CD4-positive, alpha-beta T cell treated with Interleukin-17A for 1 hour (primary cell): ENCODE data around the gene RHBDL3.
"Not testable (repeated sequence)": the region's sequence is repeated elsewhere in the genome, so short reads cannot be mapped to it uniquely, and the experiment has no call there.

Experiments
- DNase-seq: peaks from one replicate; pipeline ENCODE4 v3.0.0-alpha.2; 2020

RHBDL3 gene

DNA sequence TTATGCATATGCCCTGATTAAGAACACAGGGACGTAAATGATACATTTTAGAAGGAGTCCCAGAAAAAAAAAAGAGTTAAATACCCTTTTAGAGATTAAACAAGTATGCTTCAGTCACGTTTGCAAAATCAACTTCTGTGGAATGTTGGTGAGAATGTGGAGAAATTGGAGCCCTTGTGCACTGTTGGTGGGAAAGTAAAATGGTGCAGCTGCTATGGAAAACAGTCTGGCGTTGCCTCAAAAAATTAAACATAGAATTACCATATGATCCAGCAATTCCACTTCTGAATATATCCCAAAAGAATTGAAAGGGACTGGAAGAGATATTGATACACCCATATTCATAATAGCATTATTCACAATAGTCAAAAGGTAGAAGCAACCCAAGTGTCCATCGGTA is 26.5 kb downstream of the RHBDL3 start:
- no peak for DNase-seq

DNA sequence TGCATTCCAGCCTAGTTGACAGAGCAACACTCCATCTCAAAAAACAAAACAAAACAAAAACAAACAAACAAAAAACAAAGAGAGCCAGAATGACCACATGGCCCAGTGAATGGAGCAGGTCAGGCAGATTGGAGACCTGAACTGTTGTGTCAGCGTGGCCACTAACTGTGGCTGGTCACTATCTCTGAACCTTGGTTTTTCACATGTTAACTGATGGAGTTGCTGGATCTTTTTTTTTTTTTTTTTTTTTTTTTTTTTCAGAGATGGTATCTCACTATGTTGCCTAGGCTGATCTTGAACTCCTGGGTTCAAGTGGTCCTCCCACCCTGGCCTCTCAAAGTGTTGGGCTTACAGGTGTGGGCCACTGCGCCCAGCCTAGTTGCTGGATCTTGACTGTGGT is 31.8 kb downstream of the RHBDL3 start:
- no peak for DNase-seq

DNA sequence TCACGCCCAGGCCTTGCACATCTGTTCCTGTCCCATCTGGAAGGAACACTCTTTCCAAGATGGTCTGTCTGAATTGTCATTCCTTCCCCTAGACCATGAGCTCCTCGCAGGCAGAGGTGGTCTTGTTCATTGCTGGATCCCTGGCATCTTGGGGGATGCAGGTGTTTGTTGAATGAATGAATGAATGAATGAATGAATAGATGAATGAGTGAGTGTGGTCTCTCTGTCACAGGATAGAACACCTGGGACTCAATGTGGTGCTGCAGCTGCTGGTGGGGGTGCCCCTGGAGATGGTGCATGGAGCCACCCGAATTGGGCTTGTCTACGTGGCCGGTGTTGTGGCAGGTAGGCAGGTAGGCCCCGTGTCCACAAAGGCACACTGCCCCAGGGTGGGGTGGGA is 32.2 kb downstream of the RHBDL3 start:
- no peak for DNase-seq

DNA sequence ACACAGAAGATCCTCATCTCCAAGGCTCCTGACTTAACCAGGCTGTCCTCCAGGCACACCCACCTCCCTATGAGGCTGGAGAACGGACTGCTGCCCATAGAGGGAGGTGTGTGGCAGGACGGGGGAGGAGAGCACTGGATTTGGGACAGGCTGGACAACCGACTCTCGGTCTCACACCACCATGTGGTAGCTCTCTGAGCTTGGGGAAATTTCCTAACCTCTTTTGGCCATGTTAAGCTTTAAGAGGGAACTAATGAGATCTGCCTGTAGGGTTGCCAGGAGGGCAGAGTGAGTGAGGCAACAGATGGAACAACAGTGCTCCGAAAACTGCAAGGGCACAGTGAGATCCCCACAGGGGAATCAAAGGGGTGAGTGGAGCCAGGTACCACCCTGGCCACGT is 32.7 kb downstream of the RHBDL3 start:
- no peak for DNase-seq

DNA sequence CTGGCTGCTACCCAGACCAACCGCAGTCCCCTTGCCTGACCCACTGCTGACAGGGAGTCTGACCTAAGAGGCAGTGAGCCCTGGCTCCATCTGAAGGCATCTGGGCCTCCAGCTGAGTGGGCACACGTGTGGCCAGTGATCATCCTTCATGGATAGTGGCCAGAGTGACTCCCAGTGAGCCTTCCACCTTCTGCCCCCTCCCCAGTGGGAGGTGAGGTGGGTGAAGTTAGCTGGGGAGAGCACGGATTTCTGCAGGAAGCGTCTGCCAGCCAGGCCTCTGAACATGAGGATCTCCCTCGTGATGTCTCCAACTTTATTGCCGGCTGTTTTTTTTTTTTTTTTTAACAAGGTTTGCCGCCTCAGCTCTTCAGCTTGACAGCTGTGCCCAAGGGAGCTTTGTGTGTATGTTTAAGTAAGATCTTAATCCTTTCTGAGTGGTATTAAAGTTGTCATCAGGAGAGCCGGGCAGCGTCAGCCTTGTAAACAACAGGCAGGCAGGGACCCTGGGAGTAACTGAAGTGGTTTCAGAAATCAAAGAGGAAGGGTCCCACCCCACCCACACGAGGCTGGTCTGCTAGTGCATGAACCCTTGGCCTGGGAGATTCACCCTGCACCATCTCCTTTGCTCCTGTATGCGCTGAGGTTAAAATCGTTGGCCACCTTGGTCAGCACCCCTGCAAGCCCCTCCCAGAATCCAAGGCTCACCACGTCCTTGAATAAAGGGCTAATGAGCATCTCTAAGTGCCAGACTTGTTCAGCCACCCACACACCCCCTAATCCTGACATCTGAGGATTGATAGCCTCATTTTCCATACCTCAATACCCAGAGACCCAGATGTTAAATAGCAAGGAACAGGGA is 33.3 kb downstream of the RHBDL3 start:
- DNase-seq = no peak

DNA sequence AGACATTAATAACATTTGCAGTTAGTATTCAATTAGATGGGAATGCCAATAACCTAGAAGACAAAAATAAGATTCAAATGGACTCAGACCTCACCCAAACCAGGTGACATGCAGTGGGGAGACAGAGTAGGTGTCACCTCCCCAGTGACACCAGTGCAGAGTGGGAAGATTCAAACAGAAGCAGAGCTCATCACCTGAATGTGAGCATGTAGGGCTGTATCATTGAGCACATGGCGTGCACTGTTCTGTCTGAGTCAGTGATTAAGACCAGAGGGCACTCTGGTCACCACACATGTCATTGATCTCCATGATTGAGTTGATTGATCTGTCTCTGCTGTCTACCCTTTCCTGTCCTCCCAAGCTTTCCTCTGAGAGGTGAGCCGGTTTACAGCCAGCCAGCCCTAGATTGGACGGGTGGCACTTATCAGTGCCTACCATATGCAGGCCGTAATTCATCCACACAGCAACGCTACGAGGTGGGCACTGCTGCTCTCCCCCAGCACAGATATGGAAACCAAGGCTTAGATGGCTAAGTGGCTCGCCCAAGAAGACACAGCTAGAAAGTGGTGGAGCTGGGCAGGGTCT is 34.0 kb downstream of the RHBDL3 start:
- DNase-seq = no peak

DNA sequence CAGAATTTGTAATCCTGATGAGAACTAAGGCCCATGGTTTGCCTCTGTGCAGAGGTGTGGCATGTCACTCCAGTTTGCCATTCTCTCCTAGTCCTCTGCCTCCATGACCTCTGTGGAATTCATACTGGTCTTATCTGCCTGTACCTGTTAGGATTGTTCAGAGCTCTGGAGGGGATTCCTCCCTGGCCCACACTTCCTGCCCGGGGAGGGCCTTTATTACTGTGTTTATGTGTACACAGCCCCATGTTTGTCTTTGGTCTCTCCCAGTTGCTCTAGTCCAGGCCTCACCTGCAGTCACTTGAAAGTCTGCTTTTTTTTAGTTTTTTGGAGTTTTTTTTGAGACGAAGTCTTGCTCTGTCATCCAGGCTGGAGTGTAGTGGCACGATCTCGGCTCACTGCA is 36.4 kb downstream of the RHBDL3 start:
- DNase-seq = no peak

DNA sequence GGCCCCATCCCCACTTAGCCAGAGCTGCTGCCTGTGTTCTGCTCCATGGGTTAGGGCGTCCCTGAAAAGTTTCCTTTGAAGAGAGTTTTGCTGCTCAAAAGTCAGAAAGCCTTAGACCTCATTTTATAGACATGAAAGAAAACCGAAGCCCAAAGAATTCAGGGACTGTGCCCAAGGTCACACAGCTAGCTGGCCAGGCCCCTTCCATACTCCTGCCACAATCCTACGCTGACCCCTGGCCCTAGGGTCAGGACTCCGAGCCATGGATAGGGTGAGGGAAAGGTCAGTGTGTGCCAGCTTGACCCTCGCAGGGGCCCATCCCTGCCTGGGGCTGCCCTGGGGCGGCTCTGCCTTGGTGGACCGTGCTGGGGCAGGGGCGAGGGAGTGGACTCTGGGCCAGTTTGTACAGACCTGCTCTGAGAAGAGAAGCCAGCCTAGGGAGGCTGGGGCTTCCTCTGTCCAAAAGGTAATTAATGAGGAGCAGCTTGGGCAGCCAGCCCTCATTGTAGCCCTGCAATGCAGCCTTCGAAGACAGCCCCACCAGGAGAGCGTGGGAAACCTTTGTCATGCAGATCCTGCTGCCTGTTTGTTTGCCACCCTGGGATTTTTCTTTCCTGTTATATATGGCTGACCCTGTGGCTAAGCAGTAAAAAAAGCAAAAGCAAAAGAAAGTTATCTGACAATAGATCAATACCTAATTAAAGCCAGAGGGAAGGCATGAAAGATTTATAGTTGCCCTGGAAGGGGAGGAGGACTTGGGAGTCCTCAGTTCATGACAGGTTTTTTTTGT is 37.4 kb downstream of the RHBDL3 start:
- no peak for DNase-seq

DNA sequence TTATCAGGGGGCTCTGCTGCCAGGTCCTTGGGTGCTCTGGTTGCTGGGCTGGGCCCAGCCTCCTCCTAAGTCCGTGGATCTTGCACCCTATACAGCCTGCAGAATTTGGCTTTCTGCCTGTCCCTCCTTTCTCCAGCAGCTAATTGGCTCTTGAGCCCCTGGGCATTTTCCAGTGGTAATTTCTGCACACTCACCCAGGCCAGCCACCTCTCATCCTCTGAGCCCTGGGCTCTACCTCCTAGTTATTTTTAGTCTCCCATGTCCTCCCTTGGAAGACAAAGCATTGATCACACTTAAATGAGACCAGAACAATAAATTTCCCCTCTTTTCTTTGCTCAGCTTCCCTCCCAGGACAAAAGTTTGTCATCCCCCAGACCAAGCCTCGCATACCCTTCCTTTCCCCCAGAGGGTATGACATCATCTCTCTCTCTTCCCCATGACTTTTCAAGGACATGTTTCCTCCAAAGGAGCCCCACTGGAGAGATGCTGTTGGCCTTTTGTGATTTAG is 38.2 kb downstream of the RHBDL3 start:
- no peak for DNase-seq

DNA sequence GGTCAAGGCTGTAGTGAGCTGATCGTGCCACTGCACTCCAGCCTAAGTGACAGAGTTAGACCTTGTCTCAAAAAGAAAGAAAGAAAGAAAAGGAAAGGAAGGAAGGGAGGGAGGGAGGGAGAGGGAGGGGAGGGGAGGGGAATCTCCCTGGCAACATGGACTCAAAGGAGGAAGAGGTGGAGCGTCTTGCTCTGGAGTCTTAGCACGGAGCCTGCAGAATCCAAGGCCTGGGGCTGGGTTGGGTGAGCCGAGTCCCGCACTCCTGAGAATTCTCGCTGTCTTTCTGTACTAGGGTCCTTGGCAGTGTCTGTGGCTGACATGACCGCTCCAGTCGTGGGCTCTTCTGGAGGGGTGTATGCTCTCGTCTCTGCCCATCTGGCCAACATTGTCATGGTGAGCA is 39.4 kb downstream of the RHBDL3 start:
- no peak for DNase-seq

DNA sequence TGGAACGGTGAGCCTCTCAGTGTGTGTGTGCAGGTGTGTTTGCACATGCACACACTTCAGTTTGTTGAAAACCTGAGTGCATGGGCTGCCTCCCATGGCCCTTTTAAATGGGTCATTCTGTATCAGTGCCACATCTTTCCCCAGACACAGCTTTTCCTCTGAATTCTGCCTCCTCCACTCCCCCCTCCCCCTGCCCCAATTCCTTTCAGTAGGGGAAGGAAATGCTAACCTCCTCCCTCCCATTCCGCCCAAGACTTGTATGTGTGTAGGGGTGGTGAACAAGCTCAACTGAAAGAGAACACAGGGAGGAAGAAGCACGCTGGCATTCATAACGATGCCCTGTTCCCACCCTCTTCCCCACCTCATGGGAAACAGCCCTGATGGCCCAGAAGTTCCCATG is 42.0 kb downstream of the RHBDL3 start:
- no peak for DNase-seq

DNA sequence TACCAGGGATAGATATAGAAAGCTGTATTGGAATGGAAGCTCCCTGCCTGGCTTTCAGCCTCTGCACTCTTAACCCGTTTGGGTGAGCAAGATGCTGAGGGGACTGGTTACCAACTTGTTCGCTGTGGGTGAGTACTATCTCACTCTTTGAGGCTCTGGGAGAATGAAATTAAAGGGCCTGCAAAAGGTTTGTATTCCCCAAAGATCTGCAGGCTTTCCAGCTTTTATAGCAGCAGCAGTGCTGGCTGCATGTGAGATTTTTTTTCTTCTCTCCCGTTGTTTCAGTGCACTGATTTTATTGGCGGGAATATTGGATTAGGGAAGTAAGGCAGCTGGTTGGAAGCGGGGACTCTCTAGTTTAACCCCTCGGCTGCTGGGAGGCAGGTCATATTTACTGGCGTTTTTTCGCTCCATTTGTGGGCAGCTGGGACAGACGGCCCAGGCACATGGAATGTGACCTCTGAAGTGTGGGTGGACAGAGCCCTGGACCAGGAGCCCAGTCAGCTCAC is 45.5 kb downstream of the RHBDL3 start:
- DNase-seq = no peak

DNA sequence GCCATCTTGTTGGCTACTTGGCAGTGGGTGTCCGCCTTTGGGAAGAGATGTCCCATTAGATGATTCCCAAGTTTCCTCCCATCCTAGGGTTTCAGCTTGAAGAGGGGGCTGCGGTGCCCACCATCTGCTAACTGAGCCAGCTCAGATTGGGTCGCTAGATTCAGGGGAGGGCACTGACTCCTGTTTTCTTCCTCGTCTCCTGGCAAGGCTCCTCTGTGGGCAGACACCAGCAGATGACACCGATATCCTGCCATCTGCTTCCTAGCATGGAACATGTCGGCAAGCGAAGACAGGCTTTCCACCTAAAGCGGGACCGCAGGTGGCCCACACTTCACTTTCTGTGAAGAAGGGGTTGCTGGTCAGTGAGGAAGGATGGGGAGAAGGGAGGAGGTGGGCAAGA is 49.0 kb downstream of the RHBDL3 start:
- no peak for DNase-seq

DNA sequence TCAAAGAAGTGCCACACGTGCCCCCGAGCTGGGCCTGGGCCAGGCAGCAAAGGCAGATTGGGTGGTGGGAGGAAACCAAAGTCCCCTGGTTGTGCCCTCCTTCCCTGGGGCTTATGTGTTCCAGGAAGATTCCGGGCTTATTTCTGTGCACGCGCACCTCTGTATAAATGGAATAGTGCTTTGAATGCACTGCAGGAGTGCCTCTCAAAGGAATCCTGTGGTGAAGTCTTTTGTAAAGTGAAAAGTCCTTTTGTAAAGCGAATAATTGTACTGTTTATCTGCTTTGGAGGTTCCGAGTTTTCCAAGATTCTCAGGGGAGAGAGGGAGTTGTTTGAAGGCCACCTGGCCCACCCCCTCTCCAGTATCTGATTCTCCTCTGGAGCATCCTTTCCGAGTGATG is 49.5 kb downstream of the RHBDL3 start:
- no peak for DNase-seq

DNA sequence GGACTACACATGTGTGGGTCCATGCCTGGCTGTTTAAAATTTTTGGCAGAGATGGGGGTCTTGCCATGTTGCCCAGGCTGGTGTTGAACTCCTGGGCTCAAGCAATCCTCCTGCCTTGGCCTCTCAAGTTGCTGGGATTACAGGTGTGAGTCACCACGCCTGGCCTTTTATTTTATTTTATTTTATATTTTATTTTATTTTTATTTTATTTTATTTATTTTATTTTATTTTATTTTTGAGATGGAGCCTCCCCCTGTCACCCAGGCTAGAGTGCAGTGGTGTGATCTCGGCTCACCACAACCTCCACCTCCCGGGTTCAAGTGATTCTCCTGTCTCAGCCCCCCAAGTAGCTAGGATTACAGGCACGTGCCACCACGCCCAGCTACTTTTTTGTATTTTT is 51.0 kb downstream of the RHBDL3 start:
- not testable (repeated sequence) for DNase-seq

DNA sequence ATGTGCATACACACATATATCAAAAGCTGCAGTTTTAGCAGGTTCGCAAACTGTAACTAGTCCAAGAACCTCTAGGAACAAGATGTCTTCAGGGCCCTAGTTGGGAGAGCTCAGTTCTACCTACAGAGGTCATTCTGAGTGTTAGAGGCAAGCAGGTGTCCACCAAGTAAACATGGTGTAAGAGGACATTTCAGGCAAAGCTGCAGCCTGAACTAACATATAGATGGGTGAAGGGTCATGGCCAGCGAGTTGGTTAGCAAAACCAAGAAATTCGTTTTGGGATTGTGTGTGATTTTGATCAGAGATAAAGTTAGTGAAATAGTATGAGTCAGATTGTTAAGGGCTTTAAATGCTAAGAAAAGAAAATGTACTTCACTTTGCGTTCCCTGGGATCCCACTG is 51.7 kb downstream of the RHBDL3 start:
- no peak for DNase-seq

DNA sequence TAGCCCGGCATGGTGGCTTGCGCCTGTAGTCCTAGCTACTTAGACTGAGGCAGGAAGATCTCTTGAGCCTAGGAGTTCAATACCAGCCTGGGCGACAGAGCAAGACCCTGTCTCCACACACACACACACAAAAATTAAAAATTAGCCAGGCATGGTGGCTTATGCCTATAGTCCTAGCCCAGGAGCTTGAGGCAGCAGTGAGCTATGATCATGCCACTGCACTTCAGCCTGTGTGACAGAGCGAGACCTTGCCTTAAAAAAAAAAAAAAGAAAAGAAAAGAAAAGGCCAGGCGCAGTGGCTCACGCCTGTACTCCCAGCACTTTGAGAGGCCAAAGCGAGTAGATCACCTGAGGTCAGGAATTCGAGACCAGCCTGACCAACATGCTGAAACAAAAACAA is 52.4 kb downstream of the RHBDL3 start:
- no peak for DNase-seq

DNA sequence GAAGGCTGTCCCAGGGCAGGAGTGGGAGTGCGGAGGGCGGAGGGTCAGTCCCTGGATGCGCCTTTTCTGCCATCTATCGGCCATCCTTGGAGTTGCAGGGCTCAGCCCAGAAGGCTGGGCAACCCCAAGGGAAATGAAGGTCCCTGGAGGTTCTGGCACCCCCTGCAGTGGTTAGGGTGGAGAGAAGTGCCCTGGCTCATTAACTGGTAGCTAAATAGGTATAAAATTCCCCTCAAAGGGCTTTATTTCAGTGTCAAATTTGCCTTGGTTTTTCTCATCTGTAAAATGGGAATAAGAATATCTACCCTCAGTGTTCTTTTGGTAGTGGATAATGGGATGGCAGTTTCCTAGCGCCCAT is 53.9 kb downstream of the RHBDL3 start:
- DNase-seq = peak; percentile 79

DNA sequence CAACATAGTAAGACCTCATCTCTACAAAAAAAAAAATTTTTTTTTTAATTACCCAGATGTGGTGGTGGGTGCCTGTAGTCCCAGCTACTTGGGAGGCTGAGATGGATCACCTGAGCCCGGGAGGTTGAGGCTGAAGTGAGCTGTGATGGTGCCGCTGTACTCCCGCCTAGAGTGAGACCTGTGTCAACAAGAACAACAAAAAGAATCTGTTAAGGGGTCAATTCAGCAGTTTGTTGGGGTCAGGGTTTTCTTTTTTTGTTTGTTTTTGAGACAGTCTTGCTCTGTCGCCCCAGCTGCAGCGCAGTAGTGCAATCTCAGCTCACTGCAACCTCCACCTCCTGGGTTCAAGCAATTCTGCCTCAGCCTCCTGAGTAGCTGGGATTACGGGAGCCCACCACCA is 54.4 kb downstream of the RHBDL3 start:
- not testable (repeated sequence) for DNase-seq

DNA sequence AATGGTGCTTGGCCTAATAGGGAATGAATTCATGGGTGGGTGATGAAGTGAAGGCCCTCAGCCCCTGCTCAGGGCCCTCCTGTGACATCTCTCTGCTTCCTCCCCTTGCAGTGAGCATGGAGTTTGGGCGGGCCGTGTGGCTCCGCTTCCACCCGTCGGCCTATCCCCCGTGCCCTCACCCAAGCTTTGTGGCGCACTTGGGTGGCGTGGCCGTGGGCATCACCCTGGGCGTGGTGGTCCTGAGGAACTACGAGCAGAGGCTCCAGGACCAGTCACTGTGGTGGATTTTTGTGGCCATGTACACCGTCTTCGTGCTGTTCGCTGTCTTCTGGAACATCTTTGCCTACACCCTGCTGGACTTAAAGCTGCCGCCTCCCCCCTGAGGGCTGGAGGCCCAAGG is 55.2 kb downstream of the RHBDL3 start:
- no peak for DNase-seq

DNA sequence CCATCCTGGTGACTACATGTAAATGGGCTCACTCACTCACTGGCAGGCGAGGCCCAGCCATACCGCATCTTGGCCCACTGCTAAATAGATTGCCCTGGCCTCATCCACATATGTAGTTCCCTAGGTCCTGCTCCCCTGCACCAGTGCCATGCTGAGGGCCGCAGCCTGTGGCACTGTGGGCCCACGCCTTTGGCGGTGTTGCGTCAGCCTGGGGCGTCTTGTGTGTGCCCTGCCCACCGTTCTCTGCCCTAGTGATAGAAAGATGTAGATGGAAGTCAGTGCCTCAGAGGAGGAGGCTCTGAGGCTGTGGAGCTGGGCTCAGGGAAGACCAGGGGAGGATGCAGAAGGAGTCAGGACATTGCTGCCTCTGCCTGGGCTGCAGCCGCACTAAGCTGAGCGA is 57.4 kb downstream of the RHBDL3 start:
- DNase-seq = no peak

DNA sequence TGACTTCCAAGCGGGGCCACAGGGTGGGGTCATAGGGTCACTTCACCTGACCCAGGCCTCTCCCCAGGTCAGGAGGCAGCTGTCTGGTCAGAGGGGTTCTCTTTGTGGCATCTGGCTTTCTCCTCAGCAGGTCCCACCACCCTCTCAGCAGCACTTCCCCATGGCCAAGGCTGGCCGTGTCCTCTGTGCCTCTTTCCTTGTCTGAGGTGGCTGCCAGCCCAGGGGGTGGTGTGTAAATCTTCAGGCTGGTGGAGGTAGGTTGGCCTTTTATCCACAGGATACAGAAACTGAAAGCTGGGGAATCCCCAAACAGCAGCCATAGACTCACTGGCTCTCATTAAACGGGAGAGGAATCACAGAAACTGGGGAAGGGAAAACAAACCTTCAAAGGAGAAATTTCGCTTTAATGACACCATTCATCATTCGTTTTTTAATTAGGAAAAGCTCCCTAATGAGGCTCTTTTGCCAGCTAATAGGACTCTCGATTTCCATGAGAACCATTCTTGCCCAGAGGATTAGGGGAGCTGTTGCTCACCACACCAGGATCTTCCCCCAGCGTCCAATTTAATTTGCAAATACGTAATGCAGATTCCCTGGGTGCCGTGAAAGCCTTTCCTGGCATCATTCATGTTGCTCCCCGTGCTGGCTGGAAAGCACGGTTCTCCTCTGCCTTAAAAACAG is 58.3 kb downstream of the RHBDL3 start:
- peak; percentile 59 for DNase-seq

DNA sequence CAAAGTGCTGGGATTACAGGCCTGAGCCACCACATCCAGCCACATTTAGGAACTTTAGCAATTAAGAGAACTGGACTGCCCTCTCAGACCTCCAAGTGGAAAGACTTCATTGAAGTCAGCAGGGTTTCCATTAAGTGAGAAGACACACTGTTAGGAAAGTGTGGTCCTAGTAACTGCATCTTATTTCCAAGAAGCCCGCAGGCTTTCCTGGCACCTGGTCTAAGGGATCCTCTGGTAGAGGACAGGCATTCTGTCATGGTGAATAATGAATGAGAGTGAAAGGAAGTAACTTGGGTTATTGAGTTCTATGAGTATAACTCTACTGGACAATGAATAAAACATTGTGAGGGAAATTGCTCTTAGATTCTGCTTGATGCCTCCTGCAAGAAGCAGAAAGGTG is 62.3 kb downstream of the RHBDL3 start:
- no peak for DNase-seq
